ELF-1 (cell line): ENCODE results near the gene HACD2.
A peak's percentile ranks its signal among the peaks of the same experiment; 100 is the strongest.
"Not testable (repeated sequence)": the region's sequence is repeated elsewhere in the genome, so short reads cannot be mapped to it uniquely, and the experiment has no call there.

ENCODE experiments used
- DNase-seq: peaks from one replicate; pipeline ENCODE4 v3.0.0-alpha.2; 2016; ENCODE audit warnings: low read depth, low spot score

HACD2 gene

GRCh38 chr3:123525433-123525832 is 59.4 kb downstream of the HACD2 start:
- DNase-seq: no peak

- no peak for DNase-seq
Observed at GRCh38 chr3:123524981-123525380, 59.9 kb downstream of the HACD2 start.

- DNase-seq: no peak
Observed at GRCh38 chr3:123523023-123523412, 61.8 kb downstream of the HACD2 start.

GRCh38 chr3:123522320-123523022 is 62.4 kb downstream of the HACD2 start:
- DNase-seq: no peak

DNA sequence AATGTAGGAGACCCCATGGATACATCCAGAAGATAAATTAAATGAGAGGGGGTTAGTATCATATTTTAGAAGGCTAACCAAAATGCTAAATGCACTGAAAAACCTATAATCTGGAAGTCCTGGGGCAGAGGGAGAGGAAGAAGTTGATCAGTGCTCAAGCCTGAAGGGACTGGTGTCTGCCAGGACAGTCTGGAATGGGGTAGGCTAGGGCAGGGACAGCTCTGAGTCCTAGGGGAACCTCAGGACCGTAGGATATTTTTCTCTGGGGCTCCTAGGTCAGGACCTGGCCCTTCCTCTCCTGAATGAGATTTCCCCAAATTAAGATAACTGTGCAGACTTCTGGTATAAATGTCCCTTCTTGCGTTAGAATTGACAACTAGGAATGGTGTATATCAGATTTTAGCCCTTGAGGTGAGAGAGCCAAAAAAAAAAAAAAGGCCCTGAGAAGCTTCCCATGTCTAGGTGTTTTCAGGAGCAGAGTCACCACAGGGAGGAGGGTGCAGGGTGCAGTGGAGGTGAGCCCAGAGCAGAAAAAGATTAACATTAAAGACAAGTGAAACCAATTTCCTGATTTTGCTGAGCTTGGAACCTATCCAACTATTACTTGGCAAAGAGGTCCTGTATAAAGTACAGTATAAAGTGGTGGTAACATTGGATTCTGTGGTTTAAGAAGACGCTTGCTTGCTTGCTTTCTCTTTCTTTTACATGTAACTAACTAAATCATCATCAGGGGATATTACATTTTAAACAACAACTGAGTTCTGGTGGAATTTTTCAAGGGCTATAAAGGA is 63.5 kb downstream of the HACD2 start:
- no peak for DNase-seq

GRCh38 chr3:123520656-123521055 is 64.2 kb downstream of the HACD2 start:
- no peak for DNase-seq

DNA sequence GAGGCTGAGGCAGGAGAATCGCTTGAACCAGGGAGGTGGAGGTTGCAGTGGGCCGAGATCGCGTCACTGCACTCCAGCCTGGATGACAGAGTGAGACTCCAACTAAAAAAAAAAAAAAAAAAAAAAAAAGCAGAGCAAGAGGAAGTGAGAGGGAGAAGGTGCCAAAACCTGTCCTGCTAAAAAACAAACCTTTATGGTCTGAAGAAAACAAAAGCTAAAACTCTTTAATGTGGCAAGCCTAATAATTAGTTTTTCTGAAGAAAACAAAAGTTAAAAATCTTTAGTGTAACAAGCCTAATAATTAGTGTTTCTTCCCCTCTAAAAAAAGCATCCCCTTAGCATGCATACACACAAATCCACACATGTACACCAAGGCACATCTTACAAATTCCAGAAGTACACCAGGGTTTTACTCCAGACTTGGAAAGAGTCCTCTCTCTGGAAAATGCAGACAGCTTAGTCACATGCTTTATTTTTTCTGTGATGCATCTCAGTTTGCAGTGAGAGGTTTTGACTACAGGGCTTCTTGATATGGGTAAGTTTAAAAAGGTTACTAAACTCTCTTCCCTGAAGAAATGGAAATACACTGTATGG is 65.9 kb downstream of the HACD2 start:
- no peak for DNase-seq

DNA sequence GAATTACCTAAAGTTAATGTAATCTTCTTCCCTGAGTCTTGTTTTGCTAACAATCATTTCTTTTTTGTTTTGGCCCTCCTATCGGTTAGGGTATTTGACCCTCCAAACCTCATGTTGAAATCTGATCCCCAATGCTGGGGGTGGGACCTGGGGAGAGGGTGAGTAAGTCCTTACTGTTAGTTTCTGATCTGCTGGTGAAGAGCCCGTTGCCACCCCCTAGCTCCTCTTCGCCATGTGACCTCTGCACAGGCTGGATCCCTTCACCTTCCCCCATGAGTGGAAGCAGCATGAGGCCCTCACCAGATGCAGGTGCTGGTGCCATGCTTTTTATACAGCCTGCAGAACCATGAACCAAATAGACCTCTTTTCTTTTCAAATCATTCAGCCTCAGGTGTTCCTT is 73.1 kb downstream of the HACD2 start:
- DNase-seq: no peak

DNA sequence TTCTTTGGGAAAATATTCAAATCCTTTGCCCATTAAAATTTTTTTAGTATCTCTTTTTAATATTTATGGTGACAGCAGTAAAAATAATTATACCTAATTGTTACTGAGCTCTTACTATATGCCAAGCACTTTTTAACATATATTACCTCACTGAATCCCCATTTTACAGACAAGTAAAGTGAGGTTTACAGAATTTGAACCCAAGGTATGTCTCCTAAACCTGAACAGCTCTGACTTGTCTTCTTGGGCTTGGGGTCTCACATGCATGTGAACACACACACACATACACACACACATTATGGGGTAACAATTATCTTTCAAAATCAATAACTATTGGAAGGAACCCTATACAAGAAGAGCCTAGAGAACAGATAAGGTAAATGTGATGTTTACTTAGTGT is 73.8 kb downstream of the HACD2 start:
- DNase-seq: no peak

DNA sequence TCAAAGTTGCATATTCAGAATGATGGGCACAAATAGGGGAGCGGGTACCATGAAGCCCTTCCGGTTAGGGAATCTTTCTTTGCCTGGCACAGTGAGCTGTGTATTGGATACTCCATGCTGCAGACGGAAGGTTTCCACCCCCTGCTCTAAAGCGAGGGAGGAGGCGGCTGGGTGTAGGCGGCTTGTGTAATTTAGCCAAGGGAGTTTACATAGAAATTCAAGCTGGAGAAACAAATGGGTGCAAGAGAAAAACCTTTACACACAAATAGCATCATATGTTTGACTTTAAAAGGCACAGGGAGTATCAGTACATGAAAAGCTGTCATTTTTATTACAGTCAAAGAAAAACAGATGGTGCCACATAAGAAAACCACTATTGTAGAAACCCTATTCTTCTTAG is 76.7 kb downstream of the HACD2 start:
- DNase-seq: no peak

- no peak for DNase-seq
Observed at GRCh38 chr3:123505820-123506219, 79.0 kb downstream of the HACD2 start.

DNA sequence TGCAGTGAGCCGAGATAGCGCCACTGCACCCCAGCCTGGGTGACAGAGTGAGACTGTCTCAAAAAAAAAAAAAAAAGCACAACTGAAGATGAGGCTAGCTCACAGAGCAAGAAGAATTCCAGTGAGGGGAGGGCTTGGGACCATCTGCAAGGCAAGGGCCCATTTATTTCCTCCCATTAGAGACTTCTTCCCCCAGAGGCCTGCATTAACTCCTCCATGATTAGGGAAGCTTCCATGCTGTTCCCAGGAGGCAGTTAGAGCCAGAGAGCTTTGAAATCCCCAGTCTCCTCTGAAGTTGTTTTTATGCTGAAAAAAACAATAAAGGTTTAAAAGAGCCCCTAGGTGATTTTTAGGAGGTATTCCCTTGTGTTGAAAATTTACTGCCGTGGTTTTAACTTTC is 81.7 kb downstream of the HACD2 start:
- DNase-seq: peak; percentile 66

DNA sequence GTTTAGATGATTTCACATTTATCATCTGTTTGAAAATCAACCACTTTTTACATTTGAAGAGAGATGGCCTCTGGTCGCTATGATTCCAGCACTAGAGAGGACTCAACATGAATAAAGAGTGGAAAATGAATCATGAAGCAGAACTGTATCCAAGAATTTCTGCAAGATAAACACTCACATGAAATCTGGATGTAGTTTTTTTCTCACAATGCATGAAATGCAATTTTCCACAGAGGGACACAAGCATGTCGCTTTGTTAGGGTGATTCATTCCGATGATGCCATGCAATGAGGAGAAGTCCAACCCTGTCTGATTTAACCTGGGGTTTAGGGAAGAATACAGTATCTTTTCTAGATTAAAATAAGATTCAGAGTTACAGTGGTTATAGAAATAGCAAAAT is 85.5 kb downstream of the HACD2 start:
- no peak for DNase-seq

- no peak for DNase-seq
Observed at GRCh38 chr3:123498761-123499160, 86.1 kb downstream of the HACD2 start.

- DNase-seq: no peak
Observed at GRCh38 chr3:123493912-123494311, 90.9 kb downstream of the HACD2 start.

- no peak for DNase-seq
Observed at GRCh38 chr3:123491966-123492587, 92.8 kb downstream of the HACD2 start.

DNA sequence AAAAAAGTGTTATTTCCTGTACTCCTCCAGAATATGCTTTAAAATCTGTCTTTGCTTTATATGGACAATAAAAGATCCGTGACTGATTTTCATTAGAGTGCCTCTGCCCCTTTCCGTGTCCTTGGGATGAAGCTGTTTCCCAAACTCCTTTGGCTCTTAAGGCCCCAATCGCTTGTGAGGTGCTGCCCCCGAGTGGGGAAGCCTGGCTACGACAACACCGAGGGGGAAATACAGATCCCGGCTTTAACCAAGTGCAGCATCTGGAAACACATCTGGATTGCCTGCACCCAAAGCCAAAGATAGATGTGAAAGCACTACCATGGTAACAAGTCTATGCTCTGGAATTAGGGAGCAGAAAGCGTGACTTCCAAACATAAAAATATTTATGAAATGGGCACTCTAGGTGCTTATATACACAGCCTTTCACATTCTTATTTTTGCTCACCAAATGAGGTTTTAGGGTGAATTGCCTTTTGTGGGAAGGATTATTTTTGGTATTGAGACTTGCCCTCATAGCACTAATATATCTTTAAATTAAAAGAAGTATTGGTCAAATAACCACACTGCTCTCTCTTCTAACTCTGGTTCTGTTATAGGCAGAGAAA is 95.4 kb downstream of the HACD2 start:
- DNase-seq: peak; percentile 82

GRCh38 chr3:123488645-123489347 is 96.1 kb downstream of the HACD2 start:
- DNase-seq: no peak

DNA sequence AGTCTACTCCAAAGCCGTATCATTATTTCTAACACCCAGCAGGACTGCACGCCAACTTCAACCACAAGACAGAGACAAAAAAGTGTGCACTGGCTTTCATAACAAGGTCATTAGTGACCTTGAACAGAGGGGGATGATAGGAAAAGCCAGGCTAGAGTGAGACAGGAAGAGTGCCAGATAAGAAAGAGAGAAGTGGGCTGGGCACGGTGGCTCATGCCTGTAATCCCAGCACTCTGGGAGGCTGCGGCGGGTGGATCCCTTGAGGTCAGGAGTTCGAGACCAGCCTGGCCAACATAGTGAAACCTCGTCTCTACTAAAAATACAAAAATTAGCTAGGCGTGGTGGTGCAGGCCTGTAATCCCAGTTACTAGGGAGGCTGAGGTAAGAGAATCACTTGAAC is 97.8 kb downstream of the HACD2 start:
- not testable (repeated sequence) for DNase-seq

GRCh38 chr3:123486460-123486859 is 98.4 kb downstream of the HACD2 start:
- DNase-seq: no peak

GRCh38 chr3:123485551-123485950 is 99.3 kb downstream of the HACD2 start:
- DNase-seq: no peak
